Glutamatergic neuron (in vitro differentiated cells): ENCODE results near the gene SLC38A7. TPM values are rescaled to one million over a fixed set of nuclear protein-coding genes. Genes with fewer than 3 reads are reported as not detected.
"Not testable (repeated sequence)": the region's sequence is repeated elsewhere in the genome, so short reads cannot be mapped to it uniquely, and the experiment has no call there.

Source experiments
- DNase-seq: peaks from one replicate; pipeline ENCODE4 v3.0.0; 2022
- H3K27ac Mint-ChIP-seq: one replicate; pipeline ENCODE4 v1.8.0; 2020; ENCODE audit warnings: mild to moderate bottlenecking, mixed read lengths, inconsistent platforms; ENCODE audit not compliant: unreplicated experiment
- H3K27me3 Mint-ChIP-seq: one replicate; pipeline ENCODE4 v1.8.0; 2020; ENCODE audit warnings: mild to moderate bottlenecking, moderate library complexity, mixed read lengths, inconsistent platforms; ENCODE audit not compliant: unreplicated experiment
- H3K36me3 Mint-ChIP-seq: one replicate; pipeline ENCODE4 v1.8.0; 2020; ENCODE audit warnings: mild to moderate bottlenecking, mixed read lengths, inconsistent platforms; ENCODE audit not compliant: unreplicated experiment
- H3K4me1 Mint-ChIP-seq: one replicate; pipeline ENCODE4 v1.8.0; 2020; ENCODE audit warnings: mild to moderate bottlenecking, low read depth, mixed read lengths, inconsistent platforms; ENCODE audit not compliant: unreplicated experiment
- H3K4me3 Mint-ChIP-seq: one replicate; pipeline ENCODE4 v1.8.0; 2020; ENCODE audit warnings: mild to moderate bottlenecking, mixed read lengths, inconsistent platforms; ENCODE audit not compliant: unreplicated experiment
- H3K9me3 Mint-ChIP-seq: one replicate; pipeline ENCODE4 v1.8.0; 2020; ENCODE audit warnings: mild to moderate bottlenecking, moderate library complexity, mixed read lengths, inconsistent platforms; ENCODE audit not compliant: unreplicated experiment
- total RNA-seq: library from RNA; stranded (reverse); fragmentation: NEBNext Ultra II Directional; extraction: Animal tissue kit (Norgen Biotek cat#: 25700); gene quantifications from one replicate; pipeline ENCODE4 v1.2.1, GENCODE V29; 2021; ENCODE audit not compliant: unreplicated experiment
- TF ChIP-seq, protein P1 (sequence below): fragments of 200-600 bp; sonication (generic); IDR thresholded peaks from one replicate; pipeline ENCODE4 v1.5.0; 2021; ENCODE audit not compliant: partially characterized antibody, unreplicated experiment

Gene SLC38A7
- total RNA-seq, 1 donor from 2014 or later, result 52.9 TPM

- H3K4me1 Mint-ChIP-seq, result peaks cover 4% of the 10 kb centered on the region
- TF ChIP-seq, protein P1, sequence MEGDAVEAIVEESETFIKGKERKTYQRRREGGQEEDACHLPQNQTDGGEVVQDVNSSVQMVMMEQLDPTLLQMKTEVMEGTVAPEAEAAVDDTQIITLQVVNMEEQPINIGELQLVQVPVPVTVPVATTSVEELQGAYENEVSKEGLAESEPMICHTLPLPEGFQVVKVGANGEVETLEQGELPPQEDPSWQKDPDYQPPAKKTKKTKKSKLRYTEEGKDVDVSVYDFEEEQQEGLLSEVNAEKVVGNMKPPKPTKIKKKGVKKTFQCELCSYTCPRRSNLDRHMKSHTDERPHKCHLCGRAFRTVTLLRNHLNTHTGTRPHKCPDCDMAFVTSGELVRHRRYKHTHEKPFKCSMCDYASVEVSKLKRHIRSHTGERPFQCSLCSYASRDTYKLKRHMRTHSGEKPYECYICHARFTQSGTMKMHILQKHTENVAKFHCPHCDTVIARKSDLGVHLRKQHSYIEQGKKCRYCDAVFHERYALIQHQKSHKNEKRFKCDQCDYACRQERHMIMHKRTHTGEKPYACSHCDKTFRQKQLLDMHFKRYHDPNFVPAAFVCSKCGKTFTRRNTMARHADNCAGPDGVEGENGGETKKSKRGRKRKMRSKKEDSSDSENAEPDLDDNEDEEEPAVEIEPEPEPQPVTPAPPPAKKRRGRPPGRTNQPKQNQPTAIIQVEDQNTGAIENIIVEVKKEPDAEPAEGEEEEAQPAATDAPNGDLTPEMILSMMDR, result no peak
- no peak overlapping the region for H3K4me3 Mint-ChIP-seq
- H3K27me3 Mint-ChIP-seq, result peaks cover 2% of the 10 kb centered on the region
- H3K27ac Mint-ChIP-seq, result no peak overlapping the region
- no peak for DNase-seq
- peaks cover 3% of the 10 kb centered on the region for H3K9me3 Mint-ChIP-seq
- H3K36me3 Mint-ChIP-seq, result no peaks in the 10 kb centered on the region
Measured at GRCh38 chr16:58639230-58639629, 45.3 kb downstream of the SLC38A7 start.

- DNase-seq, result no peak
- Mint-ChIP-seq H3K27me3 (peaks cover 2% of the 10 kb centered on the region), H3K27ac (no peak overlapping the region), H3K4me3 (no peak overlapping the region), H3K36me3 (no peaks in the 10 kb centered on the region), H3K9me3 (peaks cover 3% of the 10 kb centered on the region), H3K4me1 (peaks cover 4% of the 10 kb centered on the region)
- TF ChIP-seq, protein P1, result no peak
Measured at GRCh38 chr16:58638148-58639036, 46.2 kb downstream of the SLC38A7 start.

DNA sequence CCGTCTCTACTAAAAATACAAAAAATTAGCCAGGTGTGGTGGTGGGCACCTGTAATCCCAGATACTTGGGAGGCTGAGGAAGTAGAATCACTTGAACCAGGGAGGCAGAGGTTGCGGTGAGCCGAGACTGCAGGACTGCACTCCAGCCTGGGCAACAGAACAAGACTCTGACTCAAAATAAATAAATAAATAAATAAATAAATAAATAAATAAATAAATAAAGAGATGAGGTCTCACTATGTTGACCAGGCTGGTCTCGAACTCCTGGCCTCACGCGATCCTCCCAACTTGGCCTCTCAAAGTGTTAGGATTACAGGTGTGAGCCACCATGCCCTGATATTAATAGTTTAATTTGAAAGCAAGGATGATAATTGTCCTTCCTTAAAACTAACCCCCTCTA, 47.5 kb downstream of the SLC38A7 start:
- H3K4me1 Mint-ChIP-seq, H3K36me3 Mint-ChIP-seq, DNase-seq, H3K4me3 Mint-ChIP-seq, H3K27ac Mint-ChIP-seq, H3K27me3 Mint-ChIP-seq, H3K9me3 Mint-ChIP-seq: not testable (repeated sequence)

DNA sequence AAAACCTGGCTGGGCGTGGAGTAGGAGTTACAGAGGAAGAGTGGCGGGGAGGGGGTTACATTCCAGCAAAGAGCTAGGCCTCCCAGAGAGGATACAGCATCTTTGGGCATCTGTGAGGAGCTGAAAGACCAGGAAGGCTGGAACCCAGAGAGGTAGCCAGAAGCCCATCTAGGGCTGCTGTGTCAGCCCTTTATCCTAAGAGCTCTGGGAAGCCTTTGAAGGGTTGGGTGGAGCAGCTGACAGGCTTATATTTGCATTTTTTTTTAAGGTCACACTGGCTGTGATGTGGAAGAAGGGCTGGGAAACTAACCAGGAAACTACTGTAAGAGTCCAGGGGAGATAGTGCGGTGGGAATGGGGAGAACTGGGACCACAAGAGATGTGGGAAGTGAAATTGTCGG, 48.1 kb downstream of the SLC38A7 start:
- peaks cover 2% of the 10 kb centered on the region for H3K27me3 Mint-ChIP-seq
- no peaks in the 10 kb centered on the region for H3K36me3 Mint-ChIP-seq
- H3K9me3 Mint-ChIP-seq, result peaks cover 3% of the 10 kb centered on the region
- TF ChIP-seq, protein P1, result no peak
- H3K4me3 Mint-ChIP-seq, result no peak overlapping the region
- DNase-seq, result no peak
- H3K4me1 Mint-ChIP-seq, result peaks cover 4% of the 10 kb centered on the region
- no peak overlapping the region for H3K27ac Mint-ChIP-seq

DNA sequence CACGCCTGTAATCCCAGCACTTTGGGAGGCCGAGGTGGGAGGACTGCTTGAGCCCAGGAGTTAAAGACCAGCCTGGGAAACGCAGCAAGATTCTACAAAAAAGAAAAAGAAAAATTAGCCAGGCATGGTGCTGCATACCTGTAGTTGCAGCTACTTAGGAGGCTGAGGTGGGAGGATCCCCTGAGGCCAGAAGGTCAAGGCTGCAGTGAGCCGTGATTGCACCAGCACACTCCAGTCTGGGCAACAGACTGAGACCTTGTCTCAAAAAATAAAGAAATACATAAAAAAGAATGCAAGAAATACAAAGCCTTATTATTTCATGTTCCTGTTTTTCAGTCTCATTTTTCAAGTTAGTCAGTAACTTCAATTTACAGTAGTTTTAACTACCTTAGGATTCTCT, 49.1 kb downstream of the SLC38A7 start:
- Mint-ChIP-seq H3K4me1 (peaks cover 4% of the 10 kb centered on the region), H3K27me3 (peaks cover 2% of the 10 kb centered on the region), H3K4me3 (no peak overlapping the region), H3K27ac (no peak overlapping the region), H3K9me3 (peaks cover 5% of the 10 kb centered on the region), H3K36me3 (no peaks in the 10 kb centered on the region)
- DNase-seq, result no peak
- TF ChIP-seq, protein P1, result no peak
